GM21737 (cell line): ENCODE measurements around the gene PTPRN2.

Experiments
- ATAC-seq: cut with Tn5 transposase; IDR thresholded peaks from one replicate; pipeline ENCODE4 v1.9.1; 2021; ENCODE audit warnings: mild to moderate bottlenecking, moderate library complexity; ENCODE audit not compliant: unreplicated experiment

PTPRN2 gene

GRCh38 chr7:158030566-158030965 is 557.1 kb downstream of the PTPRN2 start:
- ATAC-seq, result no peak

- ATAC-seq, result no peak
Measured at GRCh38 chr7:158030071-158030470, 557.6 kb downstream of the PTPRN2 start.

GRCh38 chr7:158029509-158029908 is 558.1 kb downstream of the PTPRN2 start:
- no peak for ATAC-seq

- ATAC-seq, result no peak
Measured at GRCh38 chr7:158028971-158029370, 558.7 kb downstream of the PTPRN2 start.

GRCh38 chr7:158028290-158028941 is 559.2 kb downstream of the PTPRN2 start:
- no peak for ATAC-seq

- ATAC-seq, result no peak
Measured at GRCh38 chr7:158027646-158028045, 560.0 kb downstream of the PTPRN2 start.

GRCh38 chr7:158026636-158027265 is 560.9 kb downstream of the PTPRN2 start:
- ATAC-seq, result no peak

GRCh38 chr7:158025686-158026600 is 561.7 kb downstream of the PTPRN2 start:
- no peak for ATAC-seq

- no peak for ATAC-seq
Measured at GRCh38 chr7:158024881-158025280, 562.7 kb downstream of the PTPRN2 start.

GRCh38 chr7:158024351-158024715 is 563.3 kb downstream of the PTPRN2 start:
- no peak for ATAC-seq

- ATAC-seq, result no peak
Measured at GRCh38 chr7:158023681-158024350, 563.8 kb downstream of the PTPRN2 start.

- ATAC-seq, result no peak
Measured at GRCh38 chr7:158023157-158023556, 564.5 kb downstream of the PTPRN2 start.

- ATAC-seq, result no peak
Measured at GRCh38 chr7:158022601-158023000, 565.0 kb downstream of the PTPRN2 start.

- no peak for ATAC-seq
Measured at GRCh38 chr7:158021836-158022235, 565.8 kb downstream of the PTPRN2 start.

GRCh38 chr7:158020706-158021095 is 566.9 kb downstream of the PTPRN2 start:
- no peak for ATAC-seq

GRCh38 chr7:158019726-158020705 is 567.6 kb downstream of the PTPRN2 start:
- ATAC-seq, result no peak

GRCh38 chr7:158018971-158019645 is 568.5 kb downstream of the PTPRN2 start:
- no peak for ATAC-seq

GRCh38 chr7:158018098-158018762 is 569.4 kb downstream of the PTPRN2 start:
- no peak for ATAC-seq
